RWPE1 (cell line): ENCODE data around the gene DCAF8L2.

Source experiments
- CTCF ChIA-PET: fragments of 350-600 bp; sonication (Branson Sonifier 250); formaldehyde crosslinking; extraction: SDS; loops from one replicate; lab custom pipeline; 2021; lab: Yijun Ruan, JAX
- POLR2A ChIA-PET: fragments of 400-600 bp; formaldehyde crosslinking; extraction: SDS; loops from one replicate; lab custom pipeline; 2020; ENCODE audit warnings: antibody characterized with exemption; ENCODE audit not compliant: low non-redundant PET; lab: Yijun Ruan, JAX
- DNase-seq: peaks from one replicate; pipeline ENCODE4 v3.0.0; 2012; ENCODE audit warnings: low spot score
- H3K27ac ChIP-seq: fragments of 450-650 bp; 2 replicates; pipeline ENCODE4 v1.5.1; 2017
- CTCF ChIP-seq: fragments of 450-650 bp; conservative IDR thresholded peaks from 2 replicates; pipeline ENCODE4 v1.5.1; 2017; ENCODE audit warnings: low read depth, mild to moderate bottlenecking

The DCAF8L2 gene

GRCh38 chrX:27633328-27633727 is 43.2 kb downstream of the DCAF8L2 start:
- ChIA-PET CTCF (no interaction called here), POLR2A (no interaction called here)
- no peak for TF ChIP-seq CTCF
- DNase-seq = no peak
- H3K27ac ChIP-seq = no peak overlapping the region

GRCh38 chrX:27656581-27656980 is 66.4 kb downstream of the DCAF8L2 start:
- ChIA-PET CTCF (no interaction called here), POLR2A (no interaction called here)
- no peak overlapping the region for H3K27ac ChIP-seq
- DNase-seq = no peak
- no peak for TF ChIP-seq CTCF

- no peak overlapping the region for H3K27ac ChIP-seq
- TF ChIP-seq CTCF = no peak
- no peak for DNase-seq
- ChIA-PET CTCF (no interaction called here), POLR2A (no interaction called here)
Measured at GRCh38 chrX:27660878-27661277, 70.7 kb downstream of the DCAF8L2 start.

GRCh38 chrX:27671234-27671633 is 81.1 kb downstream of the DCAF8L2 start:
- ChIA-PET POLR2A (no interaction called here), CTCF (no interaction called here)
- no peak for TF ChIP-seq CTCF
- no peak for DNase-seq
- no peak overlapping the region for H3K27ac ChIP-seq

GRCh38 chrX:27674491-27674890 is 84.3 kb downstream of the DCAF8L2 start:
- peak; percentile 17 for DNase-seq
- ChIA-PET POLR2A (no interaction called here), CTCF (no interaction called here)
- no peak overlapping the region for H3K27ac ChIP-seq
- TF ChIP-seq CTCF = no peak

GRCh38 chrX:27675493-27675892 is 85.3 kb downstream of the DCAF8L2 start:
- CTCF ChIA-PET = no interaction called here
- POLR2A ChIA-PET = no interaction called here

More at GRCh38 chrX:27675493-27675892, 85.3 kb downstream of the DCAF8L2 start:
- peak; percentile 53 for DNase-seq
- no peak overlapping the region for H3K27ac ChIP-seq
- no peak for TF ChIP-seq CTCF
